ENCODE data around the gene PRKN. TPM values are rescaled to one million over a fixed set of nuclear protein-coding genes. Genes with fewer than 3 reads are reported as not detected.

The PRKN gene
- total RNA-seq, 1 experiment from 2014 or later, result 0.46 TPM

GRCh38 chr6:161949531-161949930 lies 778.0 kb downstream of the PRKN start:
- H3K4me1 ChIP-seq (ENCODE audit: control insufficient read depth, insufficient read depth, low read length), result no peaks in the 10 kb centered on the region
- no peak overlapping the region for H3K4me3 ChIP-seq (ENCODE audit: low read depth in 2 of 2, low read length in 2 of 2)
- no peaks in the 10 kb centered on the region for H3K27me3 ChIP-seq (ENCODE audit: control insufficient read depth, insufficient read depth, low read length)
- intact Hi-C loops (cut with micrococcal nuclease; ENCODE audit: unreplicated experiment) (no loop called here), in situ Hi-C loops (cut with HindIII; ENCODE audit: low pct_unique_long_range_greater_than_20kb, low sequenced_read_pairs) (no loop called here)
- no peak for TF ChIP-seq POLR2AphosphoS5 (IDR thresholded peaks at IDR 0.05; ENCODE audit: low read depth, low read length)
- TF ChIP-seq REST (IDR thresholded peaks at IDR 0.05; ENCODE audit: insufficient read depth in 1 of 2, low read depth in 2 of 2, low read length in 1 of 2), result no peak
- no peak for TF ChIP-seq CTCF (IDR thresholded peaks at IDR 0.05)
- POLR2A ChIA-PET, result no interaction called here
- ATAC-seq (no peak), DNase-seq (ENCODE audit: low read depth, low spot score) (no peak)
- BruUV-seq (replicated peaks), result no TSS peak
- CTCF ChIA-PET, result no interaction called here
- H3K36me3 ChIP-seq (ENCODE audit: control insufficient read depth, insufficient read depth, low read length), result no peaks in the 10 kb centered on the region
- no peak overlapping the region for H3K27ac ChIP-seq (ENCODE audit: low read length)
- H3K9me3 ChIP-seq (ENCODE audit: control insufficient read depth, insufficient read depth, low read depth, low read length), result no peaks in the 10 kb centered on the region

GRCh38 chr6:161948462-161948861 lies 779.1 kb downstream of the PRKN start:
- Histone ChIP-seq H3K36me3 (ENCODE audit: control insufficient read depth, insufficient read depth, low read length) (no peaks in the 10 kb centered on the region), H3K9me3 (ENCODE audit: control insufficient read depth, insufficient read depth, low read depth, low read length) (no peaks in the 10 kb centered on the region), H3K27me3 (ENCODE audit: control insufficient read depth, insufficient read depth, low read length) (no peaks in the 10 kb centered on the region), H3K4me3 (ENCODE audit: low read depth in 2 of 2, low read length in 2 of 2) (no peak overlapping the region), H3K4me1 (ENCODE audit: control insufficient read depth, insufficient read depth, low read length) (no peaks in the 10 kb centered on the region), H3K27ac (ENCODE audit: low read length) (no peak overlapping the region)
- ChIA-PET POLR2A (no interaction called here), CTCF (no interaction called here)
- DNase-seq (ENCODE audit: low read depth, low spot score) (no peak), ATAC-seq (no peak)
- TF ChIP-seq CTCF (IDR thresholded peaks at IDR 0.05), result no peak
- TF ChIP-seq TCF7L2 (IDR thresholded peaks at IDR 0.05; ENCODE audit: low read depth, low read length), result no peak
- no peak for TF ChIP-seq REST (IDR thresholded peaks at IDR 0.05; ENCODE audit: insufficient read depth in 1 of 2, low read depth in 2 of 2, low read length in 1 of 2)
- TF ChIP-seq SIN3A (IDR thresholded peaks at IDR 0.05; ENCODE audit: borderline replicate concordance, insufficient read depth, low read depth, low read length), result no peak
- no peak for TF ChIP-seq POLR2AphosphoS5 (IDR thresholded peaks at IDR 0.05; ENCODE audit: low read depth, low read length)
- intact Hi-C loops (cut with micrococcal nuclease; ENCODE audit: unreplicated experiment) (no loop called here), in situ Hi-C loops (cut with HindIII; ENCODE audit: low pct_unique_long_range_greater_than_20kb, low sequenced_read_pairs) (no loop called here)
- no TSS peak for BruUV-seq (replicated peaks)
